Measurements from ENCODE around the gene MAGT1.

DNA sequence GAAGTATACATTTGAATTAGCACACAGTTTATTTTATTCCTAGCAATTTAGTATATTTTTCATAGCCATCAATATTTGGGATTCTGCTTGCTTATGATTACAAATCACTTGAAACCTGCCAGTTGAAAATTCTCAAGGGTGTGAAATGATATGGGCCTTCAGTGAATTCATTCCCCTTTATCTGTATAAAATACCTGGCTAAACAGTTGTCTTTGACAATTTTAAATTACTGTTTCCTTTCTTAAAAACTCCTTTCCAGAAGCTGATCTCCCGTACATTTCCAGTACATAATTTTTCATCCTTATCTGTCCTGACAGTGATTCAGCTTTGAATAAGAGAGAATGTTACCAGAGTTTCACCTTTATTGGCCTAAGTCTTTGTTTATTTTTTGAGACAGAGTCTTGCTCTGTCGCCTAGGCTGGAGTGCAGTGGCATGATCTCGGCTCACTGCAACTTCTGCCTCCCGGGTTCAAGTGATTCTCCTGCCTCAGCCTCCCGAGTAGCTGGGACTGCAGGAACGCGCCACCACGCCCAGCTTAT is 29.2 kb upstream of the MAGT1 start:
- TF ChIP-seq POLR2AphosphoS5 (IDR thresholded peaks at IDR 0.05; ENCODE audit: borderline replicate concordance, low read depth, low read length) = no peak
- TF ChIP-seq EZH2 (IDR thresholded peaks at IDR 0.05) = no peak

Measured in SK-N-MC (cell line).